Stimulated activated CD4-positive, alpha-beta T cell treated with anti-CD3 and anti-CD28 coated beads, Interleukin-4, amount 100 ng/mL, for 48 hours (primary cell): ENCODE data around the gene SHF.

ENCODE experiments used
- DNase-seq, 2 donors: peaks; one replicate each; pipeline ENCODE4 v3.0.0-alpha.2; 2020; ENCODE audit warnings: low read depth in 2 of 2

Gene SHF

DNA sequence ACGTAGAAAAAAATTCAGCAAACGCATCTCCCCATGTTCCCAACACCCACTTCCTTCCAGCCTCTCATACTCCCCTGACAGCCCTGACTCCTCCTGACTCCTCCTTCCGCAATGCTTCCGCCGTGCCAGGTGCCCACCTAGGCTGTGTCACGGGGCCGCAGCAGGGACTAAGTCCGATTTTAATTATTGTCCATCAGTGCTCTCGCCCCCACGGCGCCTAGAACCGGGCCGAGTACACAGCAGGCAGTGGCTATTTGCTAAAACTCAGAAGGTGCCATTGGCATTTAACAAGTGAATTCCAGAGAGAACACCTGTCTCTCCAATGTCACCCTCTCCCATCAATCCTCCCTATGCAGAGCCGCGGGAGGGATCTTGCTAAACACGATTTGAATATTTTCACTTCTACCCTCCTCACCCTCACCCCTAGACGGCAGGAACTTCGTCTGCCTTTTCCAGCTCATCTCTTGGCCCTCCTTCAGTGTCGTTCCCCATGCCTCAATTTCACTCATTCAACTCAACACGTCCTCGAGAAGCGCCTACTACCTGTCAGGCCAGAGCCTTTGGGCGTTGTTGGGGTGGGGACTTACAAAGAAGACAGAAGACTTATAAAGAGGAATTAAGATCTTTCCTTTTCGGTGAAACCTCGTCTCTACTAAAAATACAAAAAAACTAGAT is 11.5 kb upstream of the SHF start:
- peak; percentile 14 to 23 for DNase-seq

DNA sequence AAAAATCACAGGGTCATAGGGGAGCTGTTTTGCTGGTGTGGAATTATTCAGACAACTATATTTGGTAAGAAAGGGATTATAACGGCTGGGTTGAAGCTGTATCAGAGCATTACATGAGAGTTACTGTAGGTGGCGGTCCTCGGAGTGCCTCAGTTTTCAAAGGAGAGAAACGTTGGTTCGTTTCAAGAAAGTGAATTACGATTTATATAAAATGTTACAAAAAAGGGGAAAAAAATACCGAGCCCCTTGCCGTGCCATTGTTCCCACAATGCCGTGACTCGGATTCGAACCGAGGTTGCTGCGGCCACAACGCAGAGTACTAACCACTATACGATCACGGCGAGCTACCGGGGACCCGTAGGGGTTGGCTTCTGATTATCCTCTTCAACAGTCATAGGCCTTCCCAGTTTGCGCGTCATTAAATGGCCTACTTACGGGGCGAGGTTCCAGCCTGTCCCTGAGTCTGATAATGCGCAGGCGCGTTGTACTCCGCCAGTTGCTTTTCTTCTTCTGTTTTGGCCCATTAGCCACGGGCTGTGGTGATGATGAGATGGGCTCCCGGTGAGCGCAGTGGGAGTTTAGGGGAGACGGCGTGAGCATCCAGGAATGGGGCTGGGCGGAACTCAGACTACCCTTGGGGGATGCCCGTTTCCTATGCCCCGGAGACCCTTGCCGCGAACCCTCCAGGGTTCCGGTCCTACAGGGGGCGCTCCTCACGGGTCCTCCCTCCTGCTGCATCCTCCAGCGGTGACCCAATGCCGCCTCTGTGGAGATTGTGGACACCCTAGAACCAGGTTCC is 10.8 kb upstream of the SHF start:
- peak; percentile 78 to 87 for DNase-seq

DNA sequence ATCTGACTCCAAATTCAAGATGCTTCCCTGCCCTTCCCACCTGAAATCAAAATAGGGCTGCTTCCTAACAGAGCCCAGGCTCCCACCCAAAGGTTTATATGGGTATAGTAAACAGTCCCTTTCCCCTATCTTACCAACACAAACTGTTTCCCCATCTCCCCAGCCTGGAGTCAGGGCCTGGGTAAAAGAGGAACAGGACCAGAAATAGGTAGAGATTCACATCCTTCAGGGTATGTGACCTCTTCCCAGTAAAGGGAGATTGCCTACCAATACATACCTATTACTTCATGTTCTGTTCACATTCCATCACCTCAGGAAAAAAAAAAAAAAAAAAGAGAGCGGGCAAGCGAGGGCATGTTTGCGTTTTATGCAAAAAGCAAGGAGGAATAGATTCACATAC is 9.7 kb upstream of the SHF start:
- no peak for DNase-seq

DNA sequence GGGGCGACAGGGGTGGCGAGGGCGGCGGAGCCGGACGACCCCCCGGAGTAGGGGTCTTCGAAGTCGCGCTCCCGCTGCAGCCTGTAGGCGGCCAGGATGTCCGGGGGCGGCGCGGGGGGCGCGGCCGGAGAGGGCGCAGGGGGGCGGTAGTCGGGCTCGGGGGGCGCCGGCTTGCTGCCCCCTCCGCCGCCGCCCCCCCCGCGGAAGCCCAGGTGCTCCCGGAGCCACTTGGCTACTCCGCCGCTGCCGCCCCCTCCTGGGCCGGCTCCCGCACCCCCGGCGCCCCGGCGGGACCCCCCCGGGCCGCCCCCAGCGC is 230 bp downstream of the SHF start:
- no peak for DNase-seq

DNA sequence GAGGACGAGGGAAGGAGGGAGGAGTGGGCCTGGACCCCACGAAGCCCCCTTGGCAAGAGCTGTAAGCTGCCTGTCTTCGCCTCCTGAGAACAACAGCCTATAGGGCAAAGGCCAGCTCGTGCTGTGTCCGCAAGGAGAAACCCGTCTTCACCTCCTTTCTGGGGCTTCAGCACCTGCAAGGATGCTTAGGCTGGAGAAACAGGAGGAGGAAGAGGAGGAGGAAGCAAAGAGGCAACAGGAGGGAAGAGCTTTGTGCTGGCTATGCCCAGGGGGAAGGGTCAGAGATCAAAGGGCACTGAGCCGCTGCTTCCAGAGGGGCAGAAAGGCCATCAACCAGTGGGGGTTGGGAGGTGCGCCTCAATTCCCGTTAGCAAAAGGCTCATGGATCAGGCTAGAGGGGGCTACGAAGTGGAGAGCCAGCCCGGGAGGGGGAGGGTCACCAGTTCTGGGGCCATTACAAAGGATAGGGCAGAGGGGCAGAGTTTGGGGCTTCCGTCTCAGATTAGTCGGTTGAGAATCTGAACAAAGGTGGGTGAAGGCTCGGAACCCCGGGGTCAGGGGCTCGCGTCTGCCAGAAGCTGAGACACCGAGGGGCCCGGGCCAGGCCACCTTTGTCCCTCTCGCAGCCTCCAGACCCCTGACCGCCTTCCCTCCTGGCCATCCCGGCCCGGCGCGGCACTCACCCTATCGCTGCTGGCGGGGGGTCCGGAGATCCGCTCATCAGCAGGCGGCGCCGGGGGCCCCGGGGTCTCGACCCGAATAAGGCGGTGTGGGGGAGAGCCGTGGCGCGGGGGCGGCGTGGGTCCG is 792 bp downstream of the SHF start:
- no peak for DNase-seq

DNA sequence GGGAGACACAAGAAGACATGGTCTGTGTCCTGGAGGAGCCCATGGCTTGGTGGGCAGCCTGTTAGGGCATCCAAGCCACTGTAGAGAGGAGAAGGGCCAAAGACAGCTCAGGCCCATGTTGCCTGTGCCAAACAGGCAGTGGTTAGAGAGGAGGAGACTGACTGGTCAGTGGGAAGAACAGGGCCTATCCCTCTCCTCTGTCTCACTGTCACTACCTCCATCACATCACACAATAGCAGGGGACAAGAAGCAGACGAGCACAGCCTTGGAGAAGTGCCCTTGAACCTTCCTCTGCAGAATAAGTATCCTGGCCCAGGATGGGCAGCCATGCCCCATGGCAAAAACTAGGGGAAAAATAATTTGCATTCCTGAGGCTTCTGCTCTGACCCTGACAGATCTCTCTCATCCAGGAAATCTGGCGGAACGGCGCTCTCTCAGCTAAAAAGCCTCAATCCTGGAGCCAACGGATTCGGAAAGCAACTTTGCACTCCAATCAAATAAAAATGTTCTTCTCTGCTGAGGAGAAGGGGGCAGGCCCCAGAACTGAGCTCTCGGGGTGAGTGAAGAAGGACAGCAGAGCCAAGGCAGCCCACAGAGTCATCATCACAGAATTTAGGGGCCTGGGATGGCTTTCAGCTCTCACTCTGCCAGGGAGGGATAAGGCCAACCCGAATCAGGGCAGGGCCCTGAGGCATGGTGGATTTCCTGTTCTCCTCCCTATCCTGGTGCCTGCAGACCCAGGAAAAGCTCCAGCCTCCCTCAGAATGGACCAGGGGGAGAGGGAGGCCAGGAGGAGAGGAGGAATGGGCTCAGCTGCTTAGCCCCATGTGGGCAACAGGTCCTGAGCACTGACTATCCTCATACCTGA is 1.6 kb downstream of the SHF start:
- DNase-seq: no peak

DNA sequence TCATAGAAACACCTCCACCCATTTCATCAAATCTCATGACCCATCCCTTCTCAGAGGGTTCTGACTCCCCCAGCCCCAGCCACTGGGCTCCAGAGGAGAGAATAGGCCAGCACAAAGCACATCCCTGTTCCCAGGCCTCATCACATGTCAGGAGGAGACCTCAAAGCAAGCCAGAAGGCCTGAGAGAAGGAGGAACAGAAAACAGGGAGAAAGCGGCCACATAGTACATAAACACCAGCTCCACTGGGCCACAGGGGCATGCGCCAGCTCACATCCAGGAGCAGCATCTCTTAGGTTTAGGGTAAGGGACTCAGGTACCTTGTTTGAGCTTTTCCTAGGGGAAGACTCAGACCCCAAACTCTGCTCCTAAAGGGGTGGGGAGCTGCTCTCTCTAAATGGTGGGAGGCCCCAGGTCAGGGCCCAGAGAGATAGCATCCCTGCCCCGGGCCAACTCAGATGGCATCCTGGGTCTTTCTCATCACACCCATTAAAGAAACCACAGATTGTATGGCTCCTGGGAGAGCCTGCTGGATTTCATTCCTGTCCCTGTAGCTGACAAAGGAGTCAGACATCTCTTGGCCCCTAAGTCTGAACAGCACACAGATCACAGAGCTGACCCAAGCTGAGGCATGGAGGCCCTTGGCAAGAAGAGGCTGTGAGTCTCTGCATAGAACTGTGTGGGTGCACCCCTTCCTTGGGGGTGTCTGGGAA is 2.5 kb downstream of the SHF start:
- no peak for DNase-seq

DNA sequence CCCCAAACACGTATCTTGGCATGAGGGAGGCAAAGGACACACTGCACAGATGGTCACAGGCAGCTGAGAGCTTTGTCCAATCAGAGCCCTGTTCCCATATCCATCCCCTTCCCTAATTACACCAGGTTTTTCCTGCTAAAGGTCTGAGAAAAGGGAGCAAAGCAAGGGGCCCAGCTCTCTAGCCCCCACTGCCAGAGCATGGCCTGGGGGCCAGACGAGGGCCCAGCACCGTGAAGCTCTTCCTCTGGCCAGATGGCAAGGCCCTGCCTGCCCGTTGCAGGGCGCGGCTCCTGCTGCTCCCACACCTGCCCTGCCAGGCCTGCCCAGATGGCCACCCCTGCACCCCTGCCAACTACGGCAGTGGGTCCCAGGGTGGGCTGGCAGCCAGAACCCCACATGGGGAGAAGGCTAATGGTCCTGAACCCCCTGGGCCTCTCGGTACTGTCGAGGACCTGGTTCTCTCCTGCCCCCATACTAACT is 3.2 kb downstream of the SHF start:
- DNase-seq: no peak

DNA sequence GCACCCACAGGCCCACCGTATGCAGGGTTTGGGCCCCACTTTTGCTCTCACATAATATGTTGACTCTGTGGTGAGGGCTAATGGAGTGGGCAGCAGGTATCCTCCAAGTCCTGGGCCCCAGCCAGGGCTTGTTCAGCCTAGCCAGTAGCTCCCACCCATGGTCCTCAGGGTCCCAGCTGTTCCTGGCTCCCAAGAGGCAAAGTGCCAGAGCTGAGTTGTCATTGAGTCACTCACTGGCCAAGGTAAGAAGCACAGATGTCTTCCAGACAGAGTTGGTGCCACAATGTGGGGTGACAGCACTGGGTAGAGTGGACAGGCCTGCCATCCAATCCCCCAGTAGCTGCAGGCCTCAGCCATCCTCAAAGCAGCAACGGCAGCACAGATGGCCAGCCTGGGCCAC is 4.3 kb downstream of the SHF start:
- DNase-seq: no peak

DNA sequence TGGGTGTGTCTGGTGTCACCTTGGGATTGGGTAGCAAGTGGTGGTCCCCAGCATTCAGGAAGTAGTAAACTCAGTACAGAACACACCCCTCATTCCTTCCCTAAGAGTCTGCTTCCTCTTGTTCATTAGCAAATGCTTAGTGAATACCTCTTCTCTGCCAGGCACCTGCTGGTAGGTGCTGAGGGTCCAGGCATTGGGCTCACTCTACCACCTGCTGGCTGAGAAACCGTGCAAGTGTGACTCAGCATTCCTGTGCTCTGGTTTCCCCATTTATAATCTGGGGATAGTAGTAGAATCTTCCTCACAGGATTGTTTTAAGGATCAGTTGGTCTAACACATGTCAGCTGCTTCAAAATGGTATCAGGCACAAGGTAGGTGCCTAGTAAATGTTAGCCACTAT is 4.8 kb downstream of the SHF start:
- no peak for DNase-seq

DNA sequence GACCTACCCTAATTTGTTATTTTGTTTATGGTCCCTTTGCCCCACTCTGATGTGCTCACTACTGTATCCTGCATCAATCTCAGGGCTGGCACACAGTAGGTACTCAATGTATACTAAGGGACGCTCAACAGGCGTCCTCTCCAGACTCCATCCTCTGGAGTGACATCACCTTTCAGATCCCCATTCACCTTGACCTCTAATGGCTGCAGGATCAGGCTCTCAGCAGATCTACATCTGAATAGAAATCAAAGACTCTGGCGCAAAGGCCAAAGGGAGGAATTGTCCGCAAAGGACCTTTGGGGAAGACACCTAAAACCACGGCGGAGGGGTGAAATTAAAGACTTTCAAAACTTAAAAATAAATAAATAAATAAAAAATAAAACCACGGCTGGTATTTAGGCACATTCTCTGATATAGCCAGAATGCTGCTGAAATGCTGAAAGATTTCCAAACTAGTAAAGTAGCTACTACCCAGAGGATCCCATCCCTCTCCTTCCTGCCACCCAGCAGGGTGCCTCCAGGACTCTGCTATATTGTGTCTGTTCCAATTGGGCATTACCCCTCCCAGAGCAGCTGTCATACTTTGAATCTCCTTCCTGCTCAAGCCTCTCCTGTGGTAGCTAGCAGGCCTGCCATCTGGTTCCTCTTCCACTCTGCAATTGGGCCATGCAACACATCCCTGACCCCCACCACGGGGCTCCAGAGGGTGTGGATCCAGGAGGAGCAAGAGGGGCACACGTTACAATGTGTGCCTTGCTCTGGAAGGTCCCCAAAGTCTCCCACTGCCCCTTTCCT is 6.1 kb downstream of the SHF start:
- DNase-seq: no peak

DNA sequence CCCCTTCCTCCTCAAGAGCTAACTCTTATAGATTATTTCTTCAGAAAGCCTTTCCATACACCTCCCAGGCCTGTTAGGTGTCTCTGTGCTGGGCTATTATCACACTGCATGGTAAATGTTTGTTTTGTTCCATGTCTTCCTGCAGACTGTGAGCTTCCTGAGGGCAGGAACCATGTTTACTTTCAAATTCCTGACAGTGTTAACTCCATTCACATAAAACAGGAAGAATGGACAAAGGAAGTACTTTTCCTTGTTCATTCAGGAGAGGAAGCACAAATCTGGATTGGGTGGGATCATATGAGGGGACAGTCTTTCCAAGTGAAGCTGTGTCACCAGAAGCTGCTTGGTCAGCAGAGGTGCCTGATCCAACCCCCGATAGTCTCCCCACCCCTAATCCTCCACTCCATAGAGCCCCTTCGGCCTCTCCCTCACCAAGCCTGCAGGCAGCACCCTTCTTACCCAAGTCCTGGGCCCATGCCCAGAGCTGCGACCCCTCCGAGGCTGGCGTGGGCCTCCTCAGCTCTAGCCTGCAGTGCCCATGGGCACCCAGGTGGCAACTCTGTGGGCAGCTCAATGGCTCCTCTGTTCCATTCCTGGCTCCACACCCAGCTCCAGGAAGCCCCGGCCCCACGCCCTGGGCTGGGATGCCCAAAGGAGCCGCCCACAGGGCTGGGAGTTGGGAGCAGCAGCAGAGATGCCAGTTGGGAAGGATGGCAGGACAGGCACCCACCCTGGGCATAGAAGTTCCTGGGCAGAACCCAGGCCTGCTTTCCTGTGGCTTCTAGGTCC is 6.9 kb downstream of the SHF start:
- DNase-seq: no peak

DNA sequence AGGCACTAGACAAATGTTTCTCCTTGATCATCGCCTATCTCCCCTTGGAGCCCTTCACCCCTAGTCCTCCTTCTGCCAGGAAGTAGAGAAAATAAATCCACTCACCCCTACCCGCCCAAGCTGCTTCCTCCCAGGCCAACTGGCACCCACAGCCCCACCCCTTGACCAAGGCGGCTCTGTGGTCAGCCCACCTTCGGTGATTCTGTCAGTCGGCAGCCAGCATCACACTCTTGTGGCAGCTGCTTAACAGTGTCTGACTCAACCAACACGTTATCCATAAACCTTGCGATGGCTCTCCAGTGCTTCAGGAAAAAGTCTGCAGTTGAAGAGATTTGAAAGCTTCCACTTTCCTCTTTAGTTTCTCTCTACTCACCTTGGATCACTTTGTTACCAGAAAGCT is 7.6 kb downstream of the SHF start:
- no peak for DNase-seq

DNA sequence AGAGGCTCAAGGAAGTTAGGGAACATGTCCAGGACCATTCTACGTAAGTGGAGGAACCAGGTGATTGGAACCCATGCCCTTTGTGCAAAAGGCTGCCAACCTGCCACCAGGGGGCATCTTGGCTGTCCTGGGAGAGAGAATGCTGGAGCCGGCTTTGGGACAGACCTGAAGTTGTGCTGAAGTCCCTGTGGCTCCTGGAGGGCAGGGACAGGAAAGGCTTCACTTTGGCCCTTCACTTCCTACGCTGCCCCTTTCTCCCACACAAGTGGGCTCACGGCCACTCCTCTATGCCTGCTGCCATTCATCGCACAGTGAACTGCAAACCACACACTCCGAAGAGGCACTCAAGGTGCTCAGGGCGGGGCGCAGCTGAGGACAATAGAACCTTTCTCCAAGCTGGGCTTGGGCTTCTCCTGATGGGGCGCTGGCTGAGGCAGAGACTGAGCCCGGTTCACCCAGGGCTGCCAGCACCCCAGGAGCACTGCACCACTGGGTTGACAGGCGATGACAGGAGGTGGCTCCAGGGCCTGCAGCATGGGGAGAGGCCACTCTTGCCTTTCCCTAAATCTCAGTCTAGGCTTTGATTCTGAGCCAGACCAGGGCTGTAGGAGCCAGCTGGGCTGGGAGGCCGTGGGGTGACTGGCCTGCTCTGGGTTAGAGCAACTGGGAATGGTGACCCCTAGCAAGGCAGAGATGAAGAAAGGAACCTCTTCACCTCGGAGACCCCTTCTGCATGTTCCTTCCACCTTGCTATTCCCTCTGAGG is 8.4 kb downstream of the SHF start:
- DNase-seq: peak; percentile 40 to 45

DNA sequence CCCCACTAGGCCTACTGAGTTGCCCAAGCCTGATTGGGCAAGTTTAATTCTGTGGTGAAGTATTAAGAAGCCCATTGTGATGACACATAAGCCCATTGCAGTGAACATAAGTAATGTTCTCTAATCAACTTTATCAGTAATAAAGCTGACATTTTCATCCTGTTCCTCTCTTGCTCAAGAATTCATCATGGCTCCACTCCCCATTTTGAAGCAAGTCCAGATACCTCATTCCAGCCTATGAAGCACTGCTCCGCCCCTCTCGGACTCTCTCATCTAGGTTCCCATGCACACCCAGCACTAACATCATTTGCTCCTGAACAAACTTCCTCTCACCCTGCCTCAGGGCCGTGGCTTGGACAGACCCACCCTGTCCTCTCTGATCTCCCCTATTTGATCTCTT is 10.5 kb downstream of the SHF start:
- DNase-seq: no peak

DNA sequence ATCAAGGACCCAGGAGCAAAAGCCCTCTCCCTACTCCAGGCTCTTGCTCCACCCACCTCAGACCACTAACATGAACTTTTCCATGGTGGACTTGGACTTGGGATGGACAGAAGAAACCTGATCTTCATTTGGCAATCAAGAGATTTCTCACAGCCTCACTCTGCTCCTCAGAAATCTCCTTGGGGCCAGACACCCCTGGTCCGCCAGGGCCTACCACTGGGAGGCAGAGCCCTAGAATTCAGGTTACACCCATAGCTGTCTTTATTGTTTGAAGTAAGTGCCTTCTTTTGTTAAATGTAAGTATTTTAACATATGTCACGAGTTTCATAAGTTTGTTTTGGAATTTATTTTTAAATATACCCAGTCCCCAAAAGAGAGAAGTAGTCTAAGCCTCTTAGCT is 13.2 kb downstream of the SHF start:
- DNase-seq: no peak

DNA sequence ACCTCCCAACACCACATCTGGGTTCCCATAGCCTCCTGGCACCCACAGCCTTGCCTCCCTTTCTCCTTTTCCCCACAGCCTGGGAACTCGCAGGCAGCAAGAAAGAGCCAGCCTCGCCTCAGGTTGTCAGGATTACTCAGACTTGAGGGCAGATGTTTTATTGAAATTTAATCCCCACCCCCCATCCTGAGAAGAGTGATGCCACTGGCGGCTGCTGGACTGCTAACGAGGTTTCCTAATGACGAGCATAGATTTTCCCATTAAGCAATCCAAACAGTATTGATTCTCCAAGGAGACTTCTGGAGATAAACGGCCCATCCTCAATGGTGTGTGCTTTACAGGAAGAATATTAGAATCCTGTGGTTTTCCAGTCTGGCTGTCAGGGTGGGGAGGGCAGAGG is 13.7 kb downstream of the SHF start:
- DNase-seq: no peak

DNA sequence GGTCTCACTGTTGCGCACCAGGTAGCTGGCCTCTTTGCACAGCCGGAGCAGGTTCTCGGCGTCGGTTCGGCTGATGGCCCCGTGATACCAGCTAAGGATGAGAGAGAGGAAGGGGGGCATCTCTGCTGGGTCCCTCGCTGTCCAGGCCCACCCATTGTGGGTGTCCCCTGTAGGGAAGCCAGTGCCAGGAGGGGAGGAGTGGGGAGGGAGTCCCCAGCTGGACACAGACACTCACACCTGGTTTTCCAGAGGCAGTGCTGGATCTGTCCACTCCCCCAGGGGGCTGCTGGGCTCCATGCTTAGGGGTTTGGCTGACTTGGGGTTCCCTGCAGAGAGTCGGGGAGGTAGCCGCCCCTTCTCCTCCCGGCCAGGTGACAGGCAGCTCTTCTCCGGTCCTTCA is 15.9 kb downstream of the SHF start:
- no peak for DNase-seq
